HAP-1 (cell line): ENCODE measurements around the gene FNIP2.
"Not testable (repeated sequence)": the region's sequence is repeated elsewhere in the genome, so short reads cannot be mapped to it uniquely, and the experiment has no call there.

Experiments
- DNase-seq, 2 experiments: peaks; one replicate each; pipeline ENCODE4 v3.0.0-alpha.2; 2016 to 2020; ENCODE audit warnings: low spot score in 2 of 2
- H3K27me3 ChIP-seq: fragments of 250-450 bp; sonication (Bioruptor Pico); 2 replicates; pipeline ENCODE4 v1.5.1; 2020; ENCODE audit warnings: low read depth, mild to moderate bottlenecking, moderate library complexity
- H3K36me3 ChIP-seq: fragments of 250-450 bp; sonication (Bioruptor Pico); replicated peaks from 2 replicates; pipeline ENCODE4 v1.5.1; 2020; ENCODE audit warnings: mild to moderate bottlenecking
- H3K4me1 ChIP-seq: fragments of 250-450 bp; sonication (Bioruptor Pico); 2 replicates; pipeline ENCODE4 v1.5.1; 2020; ENCODE audit warnings: mild to moderate bottlenecking
- H3K4me3 ChIP-seq: fragments of 250-450 bp; sonication (Bioruptor Pico); 2 replicates; pipeline ENCODE4 v1.5.1; 2020; ENCODE audit warnings: mild to moderate bottlenecking, moderate library complexity
- H3K9me3 ChIP-seq: fragments of 250-450 bp; sonication (Bioruptor Pico); 2 replicates; pipeline ENCODE4 v1.5.1; 2020; ENCODE audit warnings: mild to moderate bottlenecking, moderate library complexity
- in situ Hi-C: fragments of 300-500 bp; cut with MboI; formaldehyde crosslinking; loops from 3 replicates; pipeline ENCODE4 v1.14.3; 2020; ENCODE audit warnings: low sequenced_read_pairs, inconsistent platforms, mixed read lengths

FNIP2 gene

DNA sequence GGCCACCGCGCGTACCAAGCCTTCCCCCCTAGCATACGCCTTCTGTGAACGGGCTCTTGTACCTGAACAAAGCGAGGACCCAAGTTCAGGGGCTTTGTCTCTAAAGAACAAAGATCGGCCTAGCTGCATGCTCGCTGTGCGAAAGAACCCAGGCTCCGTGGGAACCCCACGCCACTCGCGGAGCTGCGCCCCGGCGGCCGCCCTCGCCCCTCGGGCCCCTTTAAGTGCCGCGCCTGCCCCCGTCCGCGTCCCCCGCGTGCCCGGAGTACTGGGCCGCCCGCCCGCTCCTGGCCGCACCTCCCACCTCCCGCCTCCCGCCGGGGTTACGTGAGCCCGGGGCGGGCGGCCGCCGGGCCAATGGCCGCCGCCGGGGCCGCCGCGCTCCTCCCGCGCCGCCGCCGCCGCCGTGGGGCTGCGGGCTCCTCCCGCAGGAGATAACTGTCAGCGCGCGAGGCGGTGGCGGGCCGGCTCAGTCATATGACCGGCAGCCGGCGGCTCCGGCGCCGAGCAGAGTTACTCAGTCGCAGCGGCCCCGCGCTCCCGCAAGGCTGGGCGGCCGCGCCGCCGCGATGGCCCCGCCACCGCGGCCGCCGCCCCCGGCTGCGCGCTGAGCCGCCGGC lies at the start of gene FNIP2:
Gene FNIP2, plus strand, starts transcription at position 472 of the 620 bp plus-strand sequence. CDS start 187 bp downstream, outside the sequence.
- in situ Hi-C loops, result no loop called here

GRCh38 chr4:158721680-158722079 lies 47.1 kb upstream of the FNIP2 start:
- peaks cover 45% of the 10 kb centered on the region for H3K36me3 ChIP-seq
- H3K27me3 ChIP-seq, result no peaks in the 10 kb centered on the region
- no peaks in the 10 kb centered on the region for H3K9me3 ChIP-seq
- H3K4me1 ChIP-seq, result peaks cover 10% of the 10 kb centered on the region
- H3K4me3 ChIP-seq, result peak overlapping the region; percentile 89
- in situ Hi-C loops, result loop anchor here (10.0 kb wide), 2 partner anchors 123 to 483 kb away; no protein-coding TSS in a partner anchor
- no peak for DNase-seq

More for the DNA sequence above, at the start of gene FNIP2:
- peak; percentile 55 to 81 for DNase-seq
- H3K4me1 ChIP-seq, result peaks cover 22% of the 10 kb centered on the region
- H3K4me3 ChIP-seq, result peak within 1 kb of the TSS; percentile 73
- no peaks in the 10 kb centered on the region for H3K9me3 ChIP-seq
- H3K27me3 ChIP-seq, result no peaks in the 10 kb centered on the region
- no peaks in the 10 kb centered on the region for H3K36me3 ChIP-seq

DNA sequence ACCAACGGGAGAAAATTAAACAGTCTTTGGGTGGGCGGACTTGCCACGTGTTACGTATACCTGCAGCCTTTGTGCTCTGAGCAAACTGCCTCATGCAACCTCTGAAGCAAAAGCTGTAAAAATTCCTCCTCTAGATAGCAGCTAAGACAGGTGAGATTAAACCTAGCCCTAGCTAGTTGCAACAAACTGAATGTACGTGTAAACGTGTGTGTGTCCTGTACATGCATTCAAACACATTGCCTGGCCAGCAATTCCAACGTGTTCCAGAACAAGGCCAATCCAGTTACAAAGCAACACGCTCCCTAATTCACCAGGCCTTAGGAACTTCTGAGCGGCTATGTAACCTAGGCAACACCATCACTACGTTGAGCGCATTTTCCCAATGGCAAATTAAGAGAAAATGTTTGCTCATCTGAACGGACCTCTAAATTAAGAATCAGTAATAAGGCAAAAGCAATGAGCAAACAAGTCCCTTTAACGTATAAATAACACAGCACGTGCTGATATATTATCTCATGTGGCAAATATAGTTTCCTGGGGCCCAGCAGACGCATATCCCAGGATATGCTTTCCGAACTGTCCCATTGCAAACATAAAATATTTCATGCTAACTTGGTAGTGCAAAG lies 46.4 kb upstream of the FNIP2 start:
- in situ Hi-C loops, result loop anchor here (10.0 kb wide), 2 partner anchors 122 to 482 kb away; no protein-coding TSS in a partner anchor
- Histone ChIP-seq H3K36me3 (peaks cover 37% of the 10 kb centered on the region), H3K4me3 (peak overlapping the region; percentile 89), H3K4me1 (peaks cover 10% of the 10 kb centered on the region), H3K9me3 (no peaks in the 10 kb centered on the region), H3K27me3 (no peaks in the 10 kb centered on the region)
- DNase-seq, result peak; percentile 49 to 50

DNA sequence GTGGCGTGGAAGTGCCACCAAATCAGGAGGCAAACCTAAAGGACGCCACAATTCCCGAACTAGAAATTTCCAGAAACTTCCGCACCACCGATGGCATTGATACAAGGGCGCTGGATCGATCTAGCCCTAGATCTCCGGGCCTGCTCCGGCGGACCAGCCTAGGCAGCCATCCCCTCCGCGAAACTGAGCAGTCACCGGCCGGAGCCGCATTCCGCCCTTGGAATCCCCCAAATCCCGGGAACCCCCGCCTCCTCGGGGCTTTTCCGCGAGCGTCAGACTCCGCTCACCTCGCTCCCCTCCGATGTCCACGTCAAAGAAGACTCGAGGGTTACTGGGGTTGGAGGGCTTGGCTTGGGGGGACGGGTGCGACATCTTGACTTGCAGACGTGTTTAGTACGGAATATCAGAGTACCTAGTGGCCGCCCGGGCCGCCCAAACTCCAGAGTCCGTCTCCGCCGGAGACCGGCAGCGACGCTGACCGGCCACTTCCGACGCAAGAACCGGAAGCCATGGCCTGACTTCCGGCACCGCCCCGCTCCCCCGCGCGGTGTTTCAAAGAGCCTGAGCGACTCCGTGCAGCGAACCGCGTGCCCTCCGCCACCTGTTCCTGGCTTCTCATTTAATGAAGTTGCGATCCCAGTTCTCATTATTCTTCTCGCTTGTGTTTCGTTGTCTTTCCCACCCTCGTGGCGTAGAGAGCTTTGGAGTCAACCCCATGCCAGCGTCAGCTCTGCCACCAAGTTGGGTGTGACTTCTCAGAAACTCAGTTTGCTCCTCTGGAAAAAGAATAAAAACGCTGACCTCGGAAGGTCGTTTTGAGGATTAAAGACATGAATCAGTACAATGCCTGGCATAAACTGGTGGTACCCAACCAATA lies 45.7 kb upstream of the FNIP2 start, which contains the start of gene PPID:
Gene PPID, minus strand, starts transcription at position 480 of the 877 bp plus-strand sequence. Its CDS starts 108 bp downstream, at position 372.
- Histone ChIP-seq H3K4me1 (peaks cover 10% of the 10 kb centered on the region), H3K9me3 (no peaks in the 10 kb centered on the region), H3K36me3 (peaks cover 30% of the 10 kb centered on the region), H3K4me3 (peak within 1 kb of the TSS; percentile 89), H3K27me3 (no peaks in the 10 kb centered on the region)
- in situ Hi-C loops, result loop anchor here (10.0 kb wide), 2 partner anchors 122 to 482 kb away; no protein-coding TSS in a partner anchor
- peak; percentile 72 to 90 for DNase-seq

DNA sequence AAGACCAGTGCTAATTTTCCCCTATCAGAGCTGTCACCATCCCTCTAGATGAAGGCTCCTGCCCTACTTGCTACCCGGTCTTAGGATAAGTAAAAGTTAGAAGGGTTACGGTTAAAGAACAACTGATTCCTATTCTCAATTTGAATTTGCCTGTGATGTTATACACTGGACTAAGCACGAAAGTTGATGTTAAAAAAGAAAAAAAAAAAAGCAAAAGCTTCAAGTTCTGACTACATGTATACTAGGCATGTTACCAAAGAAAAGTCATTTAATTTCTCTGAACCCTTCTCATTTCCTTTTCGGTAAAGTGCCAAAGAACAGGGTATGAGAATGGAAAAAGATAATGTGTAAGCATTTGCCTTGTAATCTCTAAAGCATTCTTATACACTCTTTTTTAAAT lies 44.2 kb upstream of the FNIP2 start:
- Histone ChIP-seq H3K27me3 (peaks cover 5% of the 10 kb centered on the region; the same call in 1 of the 2 replicates), H3K9me3 (no peaks in the 10 kb centered on the region), H3K4me1 (peaks cover 10% of the 10 kb centered on the region), H3K36me3 (peaks cover 17% of the 10 kb centered on the region), H3K4me3 (no peak overlapping the region)
- no peak for DNase-seq
- in situ Hi-C loops, result loop anchor here (10.0 kb wide), 2 partner anchors 120 to 480 kb away; no protein-coding TSS in a partner anchor

GRCh38 chr4:158726633-158727032 lies 42.2 kb upstream of the FNIP2 start:
- Histone ChIP-seq H3K36me3 (peaks cover 3% of the 10 kb centered on the region; the same call in 1 of the 2 replicates), H3K9me3 (no peaks in the 10 kb centered on the region), H3K27me3 (peaks cover 8% of the 10 kb centered on the region; the same call in 1 of the 2 replicates), H3K4me1 (peaks cover 8% of the 10 kb centered on the region), H3K4me3 (no peak overlapping the region)
- no peak for DNase-seq
- in situ Hi-C loops, result loop anchor here (10.0 kb wide), 2 partner anchors 118 to 478 kb away; no protein-coding TSS in a partner anchor

GRCh38 chr4:158728236-158728635 lies 40.6 kb upstream of the FNIP2 start:
- H3K27me3 ChIP-seq, result peaks cover 11% of the 10 kb centered on the region; the same call in 1 of the 2 replicates
- DNase-seq, result no peak
- no peak overlapping the region for H3K4me3 ChIP-seq
- peaks cover 3% of the 10 kb centered on the region for H3K4me1 ChIP-seq
- H3K9me3 ChIP-seq, result no peaks in the 10 kb centered on the region
- in situ Hi-C loops, result loop anchor here (10.0 kb wide), 2 partner anchors 117 to 477 kb away; no protein-coding TSS in a partner anchor
- H3K36me3 ChIP-seq, result no peaks in the 10 kb centered on the region

DNA sequence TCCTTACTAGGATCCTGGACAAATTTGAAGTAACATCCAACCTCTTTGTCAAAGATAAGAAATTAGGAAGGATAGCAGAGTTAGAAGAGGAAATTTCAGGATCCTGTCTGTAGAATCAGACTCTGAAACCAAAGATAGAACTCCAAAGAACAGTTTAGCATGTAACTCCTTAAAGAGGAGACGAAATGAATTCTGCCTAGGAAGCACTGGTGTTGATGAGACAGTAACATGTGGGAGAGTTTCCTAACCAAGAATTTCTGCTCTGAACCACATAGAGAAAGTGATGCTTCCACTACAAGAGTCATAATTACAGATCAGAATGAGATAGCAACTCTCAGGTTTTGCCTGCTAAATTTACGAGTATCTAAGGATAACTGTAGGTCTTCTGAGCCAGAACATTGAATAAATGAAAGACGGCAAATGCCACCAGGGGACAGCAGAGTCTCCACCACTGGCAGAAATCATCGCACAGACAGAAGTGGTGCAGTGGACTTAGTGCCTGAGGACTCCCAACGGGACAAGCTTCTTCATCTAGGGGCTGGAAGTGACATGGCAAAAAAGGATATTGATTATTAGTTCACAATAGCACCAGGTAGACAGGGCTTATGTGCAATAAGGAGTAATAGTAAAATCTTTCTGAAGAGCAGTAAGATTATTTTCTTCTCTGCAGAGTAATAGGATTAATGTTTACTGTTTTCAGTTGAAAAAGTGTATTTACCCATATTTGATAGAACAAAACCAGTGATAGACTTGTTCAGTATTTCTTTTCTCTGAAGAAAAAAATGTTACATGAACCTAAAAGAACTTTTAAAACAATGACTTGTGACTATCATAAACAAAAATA lies 38.9 kb upstream of the FNIP2 start:
- no peaks in the 10 kb centered on the region for H3K36me3 ChIP-seq
- no peaks in the 10 kb centered on the region for H3K9me3 ChIP-seq
- peaks cover 11% of the 10 kb centered on the region; the same call in 1 of the 2 replicates for H3K27me3 ChIP-seq
- no peaks in the 10 kb centered on the region for H3K4me1 ChIP-seq
- H3K4me3 ChIP-seq, result no peak overlapping the region
- in situ Hi-C loops, result loop anchor here (10.0 kb wide), 2 partner anchors 115 to 475 kb away; no protein-coding TSS in a partner anchor
- peak; percentile 62 to 70 for DNase-seq

- H3K27me3 ChIP-seq, result no peaks in the 10 kb centered on the region
- in situ Hi-C loops, result no loop called here
- no peaks in the 10 kb centered on the region for H3K9me3 ChIP-seq
- DNase-seq, result no peak
- H3K4me1 ChIP-seq, result 0 out of 2 replicates have a peak, but pooled peaks cover 4% of the 10 kb centered on the region
- H3K4me3 ChIP-seq, result no peak overlapping the region
- H3K36me3 ChIP-seq, result no peaks in the 10 kb centered on the region
Observed at GRCh38 chr4:158738866-158739265, 30.0 kb upstream of the FNIP2 start.

DNA sequence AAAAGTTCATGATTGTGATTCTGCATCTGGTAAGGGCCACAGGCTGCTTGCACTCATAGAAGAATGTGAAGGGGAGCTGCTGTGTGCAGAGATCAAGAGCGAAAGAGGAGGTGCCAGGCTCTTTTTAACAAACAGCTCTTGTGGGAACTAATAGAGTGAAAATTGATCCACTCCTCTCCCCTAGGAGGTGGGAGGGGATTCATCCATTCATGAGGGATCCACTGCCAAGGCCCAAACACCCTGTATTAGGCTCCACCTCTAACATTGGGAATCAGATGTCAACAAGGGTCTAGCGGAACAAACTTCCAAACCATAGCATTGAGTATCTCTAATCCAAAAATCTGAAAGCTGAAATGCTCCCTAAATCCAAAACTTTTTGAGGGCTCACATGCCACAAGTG lies 29.2 kb upstream of the FNIP2 start:
- no peaks in the 10 kb centered on the region for H3K27me3 ChIP-seq
- H3K36me3 ChIP-seq, result no peaks in the 10 kb centered on the region
- in situ Hi-C loops, result no loop called here
- no peak overlapping the region for H3K4me3 ChIP-seq
- no peak for DNase-seq
- 0 out of 2 replicates have a peak, but pooled peaks cover 4% of the 10 kb centered on the region for H3K4me1 ChIP-seq
- no peaks in the 10 kb centered on the region for H3K9me3 ChIP-seq

DNA sequence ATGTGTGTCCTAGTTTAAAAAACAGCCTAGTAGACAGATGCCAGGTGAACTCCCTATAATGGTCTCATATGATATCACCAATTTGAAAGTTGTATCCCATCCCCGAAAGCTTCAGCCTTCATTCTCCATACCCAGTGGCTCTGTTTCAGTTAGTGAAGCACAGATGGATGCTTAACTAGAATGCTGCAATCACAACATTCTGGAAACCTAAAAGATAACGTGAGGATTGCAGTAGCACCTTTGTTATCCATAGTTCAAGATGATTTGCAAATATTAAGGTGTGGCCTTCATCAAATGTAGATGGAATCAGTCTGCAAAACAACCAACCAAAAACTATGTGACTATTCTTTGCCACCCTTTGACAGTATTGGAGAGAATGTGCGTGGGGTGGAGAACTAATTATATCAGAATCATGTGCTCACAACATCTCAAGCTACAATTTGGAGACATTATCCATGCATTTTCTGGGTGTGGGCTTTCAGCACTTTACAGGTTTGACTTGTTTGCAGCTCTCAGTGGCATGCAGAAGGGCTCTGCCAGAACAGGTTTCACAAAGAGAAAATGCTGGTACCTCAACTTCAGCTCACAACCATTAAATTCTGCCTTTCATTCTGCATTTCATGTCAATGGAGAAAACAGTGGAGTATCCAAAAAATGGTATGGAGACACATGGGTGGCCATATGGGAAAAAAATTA lies 27.4 kb upstream of the FNIP2 start:
- no peaks in the 10 kb centered on the region for H3K9me3 ChIP-seq
- no peaks in the 10 kb centered on the region for H3K36me3 ChIP-seq
- H3K27me3 ChIP-seq, result no peaks in the 10 kb centered on the region
- in situ Hi-C loops, result no loop called here
- 0 out of 2 replicates have a peak, but pooled peaks cover 4% of the 10 kb centered on the region for H3K4me1 ChIP-seq
- H3K4me3 ChIP-seq, result no peak overlapping the region
- DNase-seq, result no peak

DNA sequence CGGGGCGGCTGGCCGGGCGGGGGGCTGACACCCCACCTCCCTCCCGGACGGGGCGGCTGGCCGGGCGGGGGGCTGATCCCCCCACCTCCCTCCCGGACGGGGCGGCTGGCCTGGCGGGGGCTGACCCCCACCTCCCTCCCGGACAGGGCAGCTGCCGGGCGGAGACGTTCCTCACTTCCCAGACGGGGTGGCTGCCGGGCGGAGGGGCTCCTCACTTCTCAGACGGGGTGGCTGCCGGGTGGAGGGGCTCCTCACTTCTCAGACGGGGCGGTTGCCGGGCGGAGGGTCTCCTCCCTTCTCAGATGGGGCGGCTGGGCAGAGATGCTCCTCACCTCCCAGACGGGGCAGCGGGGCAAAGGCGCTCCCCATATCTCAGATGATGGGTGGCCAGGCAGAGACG lies 22.3 kb upstream of the FNIP2 start:
- H3K9me3 ChIP-seq, in situ Hi-C loops, H3K4me1 ChIP-seq, H3K27me3 ChIP-seq, DNase-seq, H3K4me3 ChIP-seq, H3K36me3 ChIP-seq: not testable (repeated sequence)
